GM18861 (cell line): ENCODE data around the gene CRIM1.
A peak's percentile ranks its signal among the peaks of the same experiment; 100 is the strongest.
"Not testable (repeated sequence)": the region's sequence is repeated elsewhere in the genome, so short reads cannot be mapped to it uniquely, and the experiment has no call there.

Experiments used
- ATAC-seq: cut with Tn5 transposase; IDR thresholded peaks from one replicate; pipeline ENCODE4 v1.9.1; 2021; ENCODE audit not compliant: unreplicated experiment

Gene CRIM1

GRCh38 chr2:36352701-36353100 is 2.9 kb upstream of the CRIM1 start:
- ATAC-seq, result no peak

GRCh38 chr2:36354811-36355150 is 797 bp upstream of the CRIM1 start:
- ATAC-seq, result no peak

- no peak for ATAC-seq
Observed at GRCh38 chr2:36355890-36356297, 316 bp downstream of the CRIM1 start.

- peak; percentile 5 for ATAC-seq
Observed at GRCh38 chr2:36356298-36356989, 866 bp downstream of the CRIM1 start.

- ATAC-seq, result peak; percentile 23
Observed at GRCh38 chr2:36356990-36357846, 1.6 kb downstream of the CRIM1 start.

GRCh38 chr2:36357847-36358659 is 2.5 kb downstream of the CRIM1 start:
- ATAC-seq, result peak; percentile 22

GRCh38 chr2:36359067-36359466 is 3.5 kb downstream of the CRIM1 start:
- ATAC-seq, result no peak

GRCh38 chr2:36360063-36360462 is 4.5 kb downstream of the CRIM1 start:
- ATAC-seq, result no peak

GRCh38 chr2:36360834-36361233 is 5.3 kb downstream of the CRIM1 start:
- ATAC-seq, result no peak

- ATAC-seq, result no peak
Observed at GRCh38 chr2:36361396-36361795, 5.8 kb downstream of the CRIM1 start.

GRCh38 chr2:36362291-36362690 is 6.7 kb downstream of the CRIM1 start:
- no peak for ATAC-seq

- ATAC-seq, result not testable (repeated sequence)
Observed at GRCh38 chr2:36363085-36363484, 7.5 kb downstream of the CRIM1 start.

- no peak for ATAC-seq
Observed at GRCh38 chr2:36366491-36367120, 11.0 kb downstream of the CRIM1 start.

- ATAC-seq, result no peak
Observed at GRCh38 chr2:36367486-36367885, 11.9 kb downstream of the CRIM1 start.

GRCh38 chr2:36367895-36368353 is 12.3 kb downstream of the CRIM1 start:
- peak; percentile 42 for ATAC-seq

GRCh38 chr2:36368438-36368837 is 12.9 kb downstream of the CRIM1 start:
- ATAC-seq, result no peak

GRCh38 chr2:36369163-36369562 is 13.6 kb downstream of the CRIM1 start:
- ATAC-seq, result no peak

- no peak for ATAC-seq
Observed at GRCh38 chr2:36369716-36370115, 14.1 kb downstream of the CRIM1 start.

- ATAC-seq, result no peak
Observed at GRCh38 chr2:36370281-36370680, 14.7 kb downstream of the CRIM1 start.

- no peak for ATAC-seq
Observed at GRCh38 chr2:36371070-36371874, 15.7 kb downstream of the CRIM1 start.
